CD1c-positive myeloid dendritic cell (primary cell): ENCODE results near the gene PBX3.

ENCODE experiments used
- DNase-seq: peaks from one replicate; pipeline ENCODE4 v3.0.0-alpha.2; 2016; ENCODE audit errors: extremely low spot score

The PBX3 gene

GRCh38 chr9:125867751-125868415, 120.7 kb downstream of the PBX3 start:
- DNase-seq = no peak

- DNase-seq = no peak
Measured at GRCh38 chr9:125878164-125878631, 131.0 kb downstream of the PBX3 start.

- DNase-seq = no peak
Measured at GRCh38 chr9:125881042-125881441, 133.9 kb downstream of the PBX3 start.

GRCh38 chr9:125883565-125884217, 136.5 kb downstream of the PBX3 start:
- DNase-seq = no peak

GRCh38 chr9:125884218-125884595, 137.0 kb downstream of the PBX3 start:
- DNase-seq = no peak

- DNase-seq = no peak
Measured at GRCh38 chr9:125885405-125886034, 138.3 kb downstream of the PBX3 start.

GRCh38 chr9:125886365-125886764, 139.2 kb downstream of the PBX3 start:
- DNase-seq = no peak

- DNase-seq = no peak
Measured at GRCh38 chr9:125887172-125887571, 140.0 kb downstream of the PBX3 start.

- DNase-seq = no peak
Measured at GRCh38 chr9:125888211-125888610, 141.0 kb downstream of the PBX3 start.

- peak; percentile 20 for DNase-seq
Measured at GRCh38 chr9:125889112-125889475, 141.9 kb downstream of the PBX3 start.

GRCh38 chr9:125889476-125890419, 142.6 kb downstream of the PBX3 start:
- peak; percentile 31 for DNase-seq

GRCh38 chr9:125890826-125891225, 143.7 kb downstream of the PBX3 start:
- no peak for DNase-seq

GRCh38 chr9:125893277-125893676, 146.1 kb downstream of the PBX3 start:
- DNase-seq = no peak

- DNase-seq = no peak
Measured at GRCh38 chr9:125894566-125894965, 147.4 kb downstream of the PBX3 start.

- no peak for DNase-seq
Measured at GRCh38 chr9:125896404-125896803, 149.2 kb downstream of the PBX3 start.

GRCh38 chr9:125896964-125897363, 149.8 kb downstream of the PBX3 start:
- DNase-seq = no peak

- DNase-seq = no peak
Measured at GRCh38 chr9:125897481-125897880, 150.3 kb downstream of the PBX3 start.

- no peak for DNase-seq
Measured at GRCh38 chr9:125902214-125902613, 155.0 kb downstream of the PBX3 start.

GRCh38 chr9:125902831-125903512, 155.8 kb downstream of the PBX3 start:
- DNase-seq = peak; percentile 21

- peak; percentile 52 for DNase-seq
Measured at GRCh38 chr9:125904155-125904851, 157.1 kb downstream of the PBX3 start.

GRCh38 chr9:125906144-125906543, 159.0 kb downstream of the PBX3 start:
- no peak for DNase-seq
